Activated gamma-delta T cell (primary cell): ENCODE measurements around the gene ZNF263.
A peak's percentile ranks its signal among the peaks of the same experiment; 100 is the strongest.
"Not testable (repeated sequence)": the region's sequence is repeated elsewhere in the genome, so short reads cannot be mapped to it uniquely, and the experiment has no call there.

Experiments used
- DNase-seq: peaks from one replicate; lab custom pipeline; 2025; lab: John Stamatoyannopoulos, UW

The ZNF263 gene

DNA sequence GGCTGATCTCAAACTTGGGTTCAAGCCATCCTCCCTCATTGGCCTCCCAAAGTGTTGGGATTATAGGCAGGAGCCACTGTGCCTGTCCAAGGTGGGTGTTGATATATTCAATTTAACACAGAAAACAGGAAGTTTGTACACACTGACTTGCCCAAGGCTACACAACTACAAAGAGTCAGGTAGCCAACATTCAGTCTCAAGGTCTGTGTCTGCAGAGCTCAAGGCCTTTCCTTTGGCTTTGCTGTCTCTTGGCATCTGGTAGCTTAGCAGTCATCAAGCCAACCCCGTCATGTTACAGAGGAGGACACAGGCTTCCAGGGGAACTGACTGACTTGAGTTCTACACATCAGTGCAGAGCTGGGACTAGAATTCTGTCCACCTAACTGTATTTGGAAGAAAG is 15.0 kb upstream of the ZNF263 start:
- DNase-seq: no peak

DNA sequence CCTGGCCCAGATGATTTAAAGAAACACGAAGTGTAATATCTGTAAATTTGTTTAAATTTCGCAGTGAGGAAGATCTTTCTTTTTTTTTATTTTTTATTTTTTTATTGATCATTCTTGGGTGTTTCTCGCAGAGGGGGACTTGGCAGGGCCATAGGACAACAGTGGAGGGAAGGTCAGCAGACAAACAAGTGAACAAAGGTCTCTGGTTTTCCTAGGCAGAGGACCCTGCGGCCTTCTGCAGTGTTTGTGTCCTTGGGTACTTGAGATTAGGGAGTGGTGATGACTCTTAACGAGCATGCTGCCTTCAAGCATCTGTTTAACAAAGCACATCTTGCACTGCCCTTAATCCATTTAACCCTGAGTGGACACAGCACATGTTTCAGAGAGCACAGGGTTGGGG is 12.6 kb upstream of the ZNF263 start:
- DNase-seq: not testable (repeated sequence)

DNA sequence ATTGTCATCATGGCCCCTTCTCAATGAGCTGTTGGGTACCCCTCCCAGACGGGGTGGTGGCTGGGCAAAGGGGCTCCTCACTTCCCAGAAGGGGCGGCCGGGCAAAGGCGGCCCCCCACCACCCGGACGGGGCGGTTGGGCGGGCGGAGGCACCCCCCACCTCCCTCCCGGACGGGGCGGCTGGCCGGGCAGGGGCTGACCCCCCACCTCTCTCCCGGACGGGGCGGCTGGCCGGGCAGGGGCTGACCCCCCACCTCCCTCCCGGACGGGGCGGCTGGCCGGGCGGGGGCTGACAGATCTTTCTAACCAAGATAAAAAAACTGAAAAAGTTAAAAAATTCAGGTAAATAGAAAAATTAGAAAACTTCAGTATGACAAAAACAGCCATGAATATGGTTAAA is 12.0 kb upstream of the ZNF263 start:
- not testable (repeated sequence) for DNase-seq

DNA sequence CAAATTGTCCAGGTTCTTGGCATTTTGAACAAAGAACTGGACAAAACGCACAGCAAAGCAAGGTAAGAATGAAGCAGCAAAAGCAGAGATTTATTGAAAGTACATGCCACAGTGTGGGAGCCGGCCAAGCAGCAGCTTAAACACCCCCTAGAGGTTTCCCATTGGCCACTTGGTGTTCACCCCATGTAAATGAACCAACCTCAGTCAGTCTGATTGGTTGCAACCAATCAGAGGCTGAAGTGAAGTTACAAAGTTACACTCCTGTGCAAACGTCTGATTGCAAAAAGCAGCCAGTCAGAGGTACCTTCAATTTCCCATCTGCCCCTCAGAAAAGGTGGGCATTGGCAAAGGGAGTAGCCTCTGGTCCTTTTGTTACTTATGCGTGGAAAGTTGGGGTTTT is 8.8 kb upstream of the ZNF263 start:
- no peak for DNase-seq

DNA sequence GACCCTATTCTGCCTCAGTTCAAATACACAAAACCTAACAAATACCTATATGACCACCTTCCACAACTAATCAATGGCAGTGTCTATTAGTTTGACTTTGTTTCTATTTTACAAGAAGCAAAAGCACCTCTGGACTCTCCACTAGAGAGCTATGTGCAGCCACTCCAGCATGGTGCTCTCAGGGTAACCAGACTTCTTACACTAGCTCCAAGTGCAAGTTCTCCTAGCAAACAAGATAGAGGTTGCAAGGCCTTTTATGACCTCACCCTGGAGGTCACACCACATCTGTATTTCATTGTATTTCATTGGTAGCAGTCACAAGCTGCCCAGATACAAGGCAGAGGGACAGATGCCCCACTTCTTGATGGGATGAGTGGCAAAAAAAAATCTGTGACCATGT is 8.3 kb upstream of the ZNF263 start:
- DNase-seq: no peak

DNA sequence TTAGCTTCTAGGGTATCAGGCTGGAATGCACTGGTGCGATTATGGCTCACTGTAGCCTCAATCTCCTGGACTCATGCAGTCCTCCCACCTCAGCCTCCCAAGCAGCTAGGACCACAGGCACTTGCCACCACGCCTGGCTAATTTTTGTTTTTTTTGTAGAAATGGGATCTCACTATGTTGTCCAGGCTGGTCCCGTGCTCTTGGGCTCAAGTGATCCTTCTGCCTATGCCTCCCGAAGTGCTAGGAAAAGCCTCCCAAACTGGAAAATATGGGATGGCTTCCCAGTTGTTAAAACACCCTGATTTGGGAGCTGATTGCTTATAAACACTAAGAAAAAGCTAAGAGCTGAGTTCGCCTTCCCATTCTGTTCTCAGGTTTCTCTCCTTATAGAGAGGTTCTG is 6.6 kb upstream of the ZNF263 start:
- DNase-seq: no peak

DNA sequence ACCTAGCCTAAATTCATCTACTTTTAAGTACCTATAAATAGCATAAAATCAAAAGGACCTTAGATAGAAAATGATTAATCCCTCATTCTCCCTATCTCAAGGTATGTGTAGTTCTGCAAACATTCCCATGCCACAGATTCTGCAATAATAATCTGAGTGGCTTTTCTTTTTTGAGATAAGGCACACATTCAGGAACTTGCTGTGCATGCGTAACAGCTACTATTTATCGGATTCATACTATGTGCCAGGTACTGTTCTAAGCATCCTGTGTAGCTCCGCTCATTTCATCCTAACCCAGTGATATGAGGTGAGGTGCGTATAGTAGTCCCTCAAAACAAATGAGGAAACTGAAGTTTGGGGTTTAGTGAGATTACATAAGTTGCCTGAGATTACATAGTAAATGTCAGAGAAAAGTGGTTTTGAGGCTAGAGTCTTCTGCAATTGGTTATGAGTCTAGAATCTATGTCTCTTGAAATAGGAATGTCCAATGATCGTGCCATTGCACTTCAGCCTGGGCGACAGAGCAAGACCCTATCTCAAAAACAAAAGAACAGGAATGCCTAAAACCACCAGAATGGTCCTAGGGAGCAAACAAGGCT is 2.0 kb upstream of the ZNF263 start:
- DNase-seq: no peak

DNA sequence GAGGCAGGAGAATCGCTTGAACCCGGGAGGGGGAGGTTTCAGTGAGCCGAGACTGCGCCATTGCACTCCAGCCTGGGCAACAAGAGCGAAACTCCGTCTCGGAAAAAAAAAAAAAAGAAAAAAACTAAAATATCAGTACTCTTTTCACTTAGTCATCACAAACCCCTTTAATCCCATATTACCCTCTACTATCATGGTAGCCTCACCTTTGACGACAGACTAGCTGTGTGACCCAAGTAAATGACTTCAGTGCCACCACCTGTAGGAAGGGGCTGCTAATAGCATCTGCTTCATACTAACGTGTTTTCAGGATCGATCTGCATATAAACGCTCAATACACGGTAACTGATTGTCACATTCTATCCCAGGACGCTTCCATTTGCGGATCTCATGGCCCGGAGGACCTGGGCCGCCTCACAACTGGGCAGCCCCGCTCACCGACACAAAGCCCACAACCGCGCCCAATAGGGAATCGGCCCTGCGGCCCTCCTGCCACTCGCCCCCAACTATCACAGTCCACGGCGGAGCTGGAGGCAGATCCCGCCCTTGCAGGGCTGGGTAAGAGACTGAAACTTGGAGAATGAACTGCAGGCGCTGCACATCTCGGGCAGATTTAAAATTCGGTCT is 1.1 kb upstream of the ZNF263 start:
- no peak for DNase-seq

DNA sequence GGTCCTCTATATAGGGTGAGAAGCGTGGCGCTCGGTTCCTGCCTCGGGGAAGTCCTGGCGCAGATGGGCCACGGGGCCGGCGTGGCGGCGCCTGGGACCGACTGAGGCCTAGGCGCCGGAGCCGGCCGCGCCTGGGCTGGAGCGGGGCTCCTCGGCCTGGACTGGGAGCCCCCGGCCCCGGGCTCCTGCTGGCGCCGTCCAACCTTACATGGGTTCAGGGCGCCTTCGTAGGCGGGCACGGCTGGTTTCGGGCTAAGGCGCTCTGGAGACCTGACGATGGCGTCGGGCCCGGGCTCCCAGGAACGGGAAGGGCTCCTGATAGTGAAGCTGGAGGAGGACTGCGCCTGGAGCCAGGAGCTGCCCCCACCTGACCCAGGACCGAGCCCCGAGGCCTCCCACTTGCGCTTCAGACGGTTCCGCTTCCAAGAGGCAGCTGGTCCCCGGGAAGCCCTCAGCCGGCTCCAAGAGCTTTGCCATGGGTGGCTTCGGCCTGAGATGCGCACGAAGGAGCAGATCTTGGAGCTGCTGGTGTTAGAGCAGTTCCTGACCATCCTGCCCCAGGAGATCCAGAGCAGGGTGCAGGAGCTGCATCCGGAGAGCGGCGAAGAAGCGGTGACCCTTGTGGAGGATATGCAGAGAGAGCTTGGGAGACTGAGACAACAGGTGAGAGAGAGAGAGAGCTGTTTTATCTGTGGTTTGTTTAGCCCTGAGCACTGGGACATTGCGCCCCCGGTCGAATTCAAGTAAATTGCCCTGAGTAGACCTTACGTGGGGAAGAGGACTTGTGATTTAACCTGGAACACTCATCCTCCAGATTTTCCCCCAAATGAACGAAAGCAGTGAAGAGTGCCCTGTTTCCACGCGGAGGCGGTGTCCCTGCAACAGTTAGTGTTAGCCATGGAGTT is 504 bp downstream of the ZNF263 start:
- DNase-seq: no peak

DNA sequence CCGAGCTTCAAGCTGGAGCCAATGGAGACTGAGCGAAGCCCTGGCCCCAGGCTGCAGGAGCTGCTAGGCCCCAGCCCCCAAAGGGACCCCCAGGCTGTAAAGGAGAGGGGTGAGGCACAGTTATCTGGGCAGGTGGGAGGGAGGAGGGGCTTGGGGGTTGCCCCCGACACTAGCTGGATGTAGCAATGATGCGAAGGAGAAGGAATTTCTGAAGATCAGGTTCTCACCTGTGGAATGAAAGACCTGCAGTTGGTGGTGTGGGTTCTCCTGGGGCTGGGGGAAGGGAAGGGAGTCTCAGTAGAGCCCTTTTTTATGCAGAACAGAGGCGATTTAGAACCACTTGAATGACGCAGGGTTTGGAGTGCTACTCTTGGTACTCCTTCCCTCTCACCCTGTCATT is 1.8 kb downstream of the ZNF263 start:
- DNase-seq: no peak

DNA sequence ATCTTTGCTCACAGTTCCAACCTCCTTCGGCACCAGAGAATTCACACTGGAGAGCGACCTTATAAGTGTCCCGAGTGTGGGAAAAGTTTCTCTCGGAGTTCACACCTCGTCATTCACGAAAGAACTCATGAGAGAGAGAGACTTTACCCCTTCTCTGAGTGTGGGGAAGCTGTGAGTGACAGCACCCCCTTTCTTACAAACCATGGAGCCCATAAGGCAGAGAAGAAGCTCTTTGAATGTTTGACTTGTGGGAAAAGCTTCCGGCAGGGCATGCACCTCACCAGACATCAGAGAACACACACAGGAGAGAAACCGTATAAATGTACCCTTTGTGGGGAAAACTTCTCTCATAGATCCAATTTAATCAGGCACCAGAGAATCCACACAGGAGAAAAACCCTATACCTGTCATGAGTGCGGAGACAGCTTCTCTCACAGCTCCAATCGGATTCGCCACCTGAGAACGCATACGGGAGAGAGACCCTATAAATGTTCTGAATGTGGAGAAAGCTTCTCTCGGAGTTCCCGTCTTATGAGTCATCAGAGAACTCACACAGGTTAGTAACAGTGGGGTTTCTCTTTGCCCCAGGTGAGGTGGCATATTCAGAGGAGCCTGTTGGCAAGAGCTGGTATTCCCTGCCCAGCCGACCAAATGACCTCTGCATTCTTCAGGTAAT is 6.8 kb downstream of the ZNF263 start:
- DNase-seq: no peak

DNA sequence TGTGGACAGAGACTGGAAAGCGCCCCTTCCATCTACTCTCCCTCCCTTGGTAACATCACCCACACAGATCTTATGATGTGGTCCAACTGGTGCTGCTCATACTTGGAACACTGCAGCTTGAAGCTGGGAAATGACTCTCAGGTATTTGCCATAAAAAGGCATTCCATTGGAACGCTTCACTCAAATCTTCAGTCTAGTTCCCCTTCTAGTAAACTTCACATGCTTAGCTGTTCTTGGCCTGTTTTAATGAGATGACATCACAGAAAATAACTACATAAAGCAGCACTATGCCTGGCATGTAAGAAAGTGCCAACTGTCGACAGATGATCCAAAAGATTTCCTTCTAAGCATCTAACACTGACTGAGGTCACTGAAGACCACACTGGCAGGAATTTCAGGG is 9.3 kb downstream of the ZNF263 start:
- DNase-seq: no peak

DNA sequence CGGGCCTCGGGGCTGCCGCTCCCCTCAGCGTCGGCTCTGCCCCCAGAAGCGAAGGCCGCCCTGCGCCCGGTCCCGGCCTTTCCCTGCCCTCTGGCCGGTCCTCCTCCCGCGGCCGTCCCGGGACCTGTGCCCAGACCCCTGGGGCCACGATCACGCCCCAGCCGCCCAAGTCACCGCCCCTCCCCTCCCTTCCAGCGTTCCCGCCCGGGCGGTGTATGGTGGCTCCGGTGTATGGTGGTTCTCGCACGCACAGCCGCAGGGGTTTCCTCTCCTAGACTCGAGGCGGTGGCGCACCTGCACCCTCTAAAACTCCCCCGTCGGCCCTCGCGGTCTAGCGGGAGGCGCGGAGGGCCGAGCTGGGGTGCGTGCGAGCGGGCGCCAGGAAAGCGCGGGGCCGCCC is 11.9 kb downstream of the ZNF263 start:
- no peak for DNase-seq

DNA sequence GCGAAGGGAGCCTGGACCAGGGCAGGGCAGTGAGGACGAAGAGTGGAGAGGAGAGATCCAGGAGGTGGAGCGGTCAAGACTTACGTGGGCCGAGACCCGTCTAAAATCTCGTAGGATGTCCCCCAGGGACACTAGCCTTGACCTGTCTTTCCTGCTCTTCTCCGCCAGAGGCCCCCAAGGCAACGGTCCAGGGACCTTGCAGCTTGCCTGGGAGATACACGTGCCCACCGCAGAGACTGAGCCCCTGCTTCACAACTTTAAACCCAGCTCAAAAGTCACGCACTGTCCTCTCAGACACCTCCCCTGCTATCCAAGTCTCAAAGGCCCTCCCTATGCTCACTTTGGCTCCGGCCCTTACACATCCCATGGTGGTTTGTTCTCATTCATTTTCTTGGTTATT is 12.5 kb downstream of the ZNF263 start:
- DNase-seq: no peak

DNA sequence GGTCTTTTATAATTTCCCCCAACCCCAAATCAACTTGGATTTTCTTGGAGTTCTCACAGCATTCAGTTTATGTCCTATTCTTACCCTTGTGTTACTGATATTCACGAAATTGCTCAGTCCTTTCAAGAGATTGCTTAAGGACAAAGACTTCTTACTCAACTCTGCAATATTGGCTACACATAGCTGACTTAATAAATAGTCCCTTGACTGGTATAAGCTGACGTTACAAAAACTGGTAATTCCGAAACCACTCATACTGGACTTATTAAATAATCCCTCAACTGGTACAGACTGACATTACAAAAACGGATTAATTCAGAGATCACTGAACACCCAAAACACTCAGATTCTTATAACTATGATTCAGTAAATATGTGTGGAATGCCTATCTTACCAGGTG is 21.1 kb downstream of the ZNF263 start:
- no peak for DNase-seq

DNA sequence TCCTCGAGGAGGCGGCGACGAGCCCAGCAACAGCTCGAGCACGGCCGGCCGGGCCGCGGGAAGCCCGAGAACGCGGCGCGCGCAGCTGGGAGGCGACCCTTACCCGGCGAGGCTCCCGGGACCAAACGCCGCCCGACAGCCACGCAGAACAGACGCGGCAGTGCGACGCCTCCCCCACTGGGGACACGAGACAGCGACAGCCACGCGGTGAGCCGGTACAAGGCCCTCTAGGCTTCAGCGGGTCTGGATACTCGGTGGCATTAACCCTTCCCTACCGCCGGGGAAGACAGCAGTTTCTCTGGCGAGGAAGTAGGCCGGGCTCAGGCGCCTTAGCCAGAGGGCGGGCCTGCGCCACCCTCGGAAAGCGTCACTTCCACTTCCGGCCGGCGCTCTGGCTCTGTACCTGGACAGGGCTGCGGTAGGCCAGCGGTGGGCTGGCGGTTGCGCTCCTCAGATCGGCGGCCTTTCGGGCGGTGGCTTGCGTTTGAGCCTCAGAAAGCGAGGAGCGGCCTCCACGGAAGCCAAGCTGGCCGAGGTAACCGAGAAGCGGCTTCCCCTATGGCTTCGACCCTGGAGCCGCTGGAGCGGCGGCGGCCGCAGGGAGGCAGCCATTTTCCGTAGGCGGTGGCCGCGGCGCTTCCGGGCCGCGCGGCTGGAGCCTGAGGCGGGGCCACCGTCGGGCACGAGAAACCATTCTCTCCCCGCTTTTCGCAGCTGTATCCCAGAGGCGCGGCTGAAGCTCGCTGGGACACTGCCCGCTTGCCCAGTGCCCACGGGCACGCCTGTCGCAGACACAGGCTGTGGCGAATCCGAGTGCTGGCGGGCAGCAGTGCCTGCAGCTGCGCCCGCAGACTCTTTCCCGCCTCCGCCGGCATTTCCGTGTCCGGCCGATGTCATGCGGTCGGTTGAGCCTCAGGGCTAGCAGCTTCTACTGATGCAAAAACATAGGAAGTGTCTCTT is 22.1 kb downstream of the ZNF263 start, which contains the start of the genes TIGD7 and ZNF75A:
Gene TIGD7 (minus strand): TSS at position 322 of the 960 bp plus-strand sequence. CDS start 4,816 bp downstream, outside the sequence.
Gene ZNF75A (plus strand): TSS at position 389 of the 960 bp plus-strand sequence. CDS start 2,932 bp downstream, outside the sequence.
- DNase-seq: peak; percentile 60

DNA sequence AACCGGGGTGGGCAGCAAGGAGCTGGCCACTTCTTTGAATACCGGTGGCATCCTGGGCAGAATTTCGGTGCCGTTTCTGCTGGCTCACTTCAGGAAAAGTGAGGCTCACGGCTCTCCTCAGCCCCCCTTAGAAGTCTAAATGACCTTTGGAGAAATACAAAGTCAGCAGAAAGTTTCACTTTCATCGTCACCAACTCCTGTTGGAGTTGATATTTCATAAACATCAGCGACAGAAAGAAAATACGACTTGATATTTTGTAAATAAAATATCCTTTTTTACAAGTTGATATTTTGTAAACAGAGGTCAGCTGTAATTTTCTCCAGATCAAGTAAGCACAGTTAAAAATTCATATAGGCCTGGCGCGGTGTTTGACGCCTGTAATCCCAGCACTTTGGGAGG is 22.8 kb downstream of the ZNF263 start:
- DNase-seq: no peak

DNA sequence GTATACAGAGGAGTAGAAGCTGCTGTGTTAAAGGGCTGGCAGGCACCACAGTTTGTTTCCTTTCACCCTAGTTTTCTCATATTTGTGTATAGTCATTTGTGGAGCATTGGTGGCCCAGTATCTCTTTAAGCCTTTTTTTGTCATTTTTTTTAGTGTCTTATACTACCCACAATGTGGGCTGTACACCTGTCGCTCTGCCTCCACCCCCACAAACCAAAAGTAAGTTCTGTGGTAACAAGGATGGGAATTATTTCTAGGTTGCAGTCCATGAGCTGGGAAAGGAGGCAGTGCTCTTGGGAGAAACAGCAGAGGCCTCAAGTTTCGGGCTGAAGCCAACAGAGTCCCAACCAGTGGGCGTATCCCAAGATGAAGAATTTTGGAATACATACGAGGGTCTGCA is 28.2 kb downstream of the ZNF263 start:
- DNase-seq: no peak

DNA sequence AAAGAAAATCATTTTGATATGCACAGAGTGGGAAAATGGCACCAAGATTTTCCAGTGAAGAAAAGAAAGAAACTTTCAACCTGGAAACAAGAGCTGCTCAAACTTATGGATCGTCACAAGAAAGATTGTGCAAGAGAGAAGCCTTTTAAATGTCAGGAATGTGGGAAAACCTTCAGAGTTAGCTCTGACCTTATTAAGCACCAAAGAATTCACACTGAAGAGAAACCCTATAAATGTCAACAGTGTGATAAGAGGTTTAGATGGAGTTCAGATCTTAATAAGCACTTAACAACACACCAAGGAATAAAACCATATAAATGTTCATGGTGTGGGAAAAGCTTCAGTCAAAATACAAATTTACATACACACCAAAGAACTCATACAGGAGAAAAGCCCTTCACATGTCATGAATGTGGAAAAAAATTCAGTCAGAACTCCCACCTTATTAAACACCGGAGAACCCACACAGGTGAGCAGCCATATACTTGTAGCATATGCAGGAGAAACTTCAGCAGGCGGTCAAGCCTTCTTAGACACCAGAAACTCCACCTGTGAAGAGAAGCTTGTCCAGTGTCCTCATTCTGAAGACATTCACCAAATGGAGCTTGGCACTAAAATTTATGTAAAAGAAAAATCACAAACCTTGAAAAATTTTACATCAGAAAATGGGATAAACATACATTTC is 34.2 kb downstream of the ZNF263 start:
- no peak for DNase-seq

DNA sequence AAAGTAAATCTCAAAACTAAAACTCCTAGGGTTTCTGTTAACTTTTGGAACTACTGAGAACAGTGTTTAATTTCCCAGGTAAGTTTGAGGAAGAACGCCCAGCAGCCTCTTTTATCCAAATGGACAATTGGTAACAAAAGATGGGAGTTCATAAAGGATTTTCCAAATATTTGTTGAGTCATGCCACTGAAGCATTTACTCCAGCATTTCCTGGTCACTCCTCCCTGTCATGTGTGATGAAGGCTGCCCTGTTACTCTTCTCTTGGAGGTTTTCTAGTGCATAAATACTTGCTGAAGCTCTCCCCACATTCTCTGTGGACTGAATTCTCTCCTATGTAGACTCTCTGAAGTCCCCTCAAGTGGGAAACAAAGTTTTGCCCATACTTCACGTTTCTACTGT is 38.5 kb downstream of the ZNF263 start:
- no peak for DNase-seq

DNA sequence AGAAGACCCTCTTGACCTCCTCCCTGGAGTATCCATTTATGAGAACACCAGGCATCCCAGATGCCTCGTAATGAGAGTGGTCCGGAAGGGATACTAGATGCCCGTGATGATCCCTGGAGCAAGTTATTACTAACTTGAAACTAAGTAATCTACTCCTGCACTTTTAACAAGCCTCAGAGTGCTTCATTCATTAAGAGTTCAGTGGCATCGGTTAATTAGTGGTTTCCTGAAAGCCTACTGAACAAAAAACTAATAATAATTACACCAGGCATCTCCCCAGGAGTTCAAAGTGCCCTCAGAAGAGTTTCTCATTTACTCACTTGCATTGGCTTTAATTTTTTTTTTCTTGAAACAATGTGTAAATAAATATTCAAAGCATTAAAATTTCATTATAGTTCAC is 44.2 kb downstream of the ZNF263 start:
- DNase-seq: no peak
